ENCODE results near the gene KRT6B.
"Not testable (repeated sequence)": the region's sequence is repeated elsewhere in the genome, so short reads cannot be mapped to it uniquely, and the experiment has no call there.

KRT6B gene

GRCh38 chr12:52448228-52448627 lies 3.7 kb downstream of the KRT6B start:
- no peaks in the 10 kb centered on the region for H3F3A ChIP-seq (ENCODE audit: insufficient read depth, low read length)
- H3K9me3 ChIP-seq (replicated peaks; ENCODE audit: insufficient read depth, low read length) = no peaks in the 10 kb centered on the region
- no peaks in the 10 kb centered on the region for H3K79me2 ChIP-seq (ENCODE audit: low read length)
- no peaks in the 10 kb centered on the region for H3K36me3 ChIP-seq (replicated peaks; ENCODE audit: insufficient read depth, low read length)
- H3K27me3 ChIP-seq (replicated peaks; ENCODE audit: insufficient read depth, low read length) = no peaks in the 10 kb centered on the region; the same call in 1 of the 2 replicates
- DNase-seq = peak; percentile 16
- no peaks in the 10 kb centered on the region for H3K4me1 ChIP-seq (ENCODE audit: low read length)
- H3K4me2 ChIP-seq (ENCODE audit: low read depth, low read length) = no peak overlapping the region
- H2AFZ ChIP-seq (ENCODE audit: low read length) = no peak overlapping the region
- no peak overlapping the region for H3K4me3 ChIP-seq (ENCODE audit: low read length)
- no peaks in the 10 kb centered on the region for H3K9me2 ChIP-seq (replicated peaks; ENCODE audit: insufficient read depth, low read length)
- no peak overlapping the region for H3K9ac ChIP-seq (ENCODE audit: low read length)
- no peak overlapping the region for H3K27ac ChIP-seq (ENCODE audit: low read length)
- TF ChIP-seq EZH2 (optimal IDR thresholded peaks at IDR 0.05; ENCODE audit: low read depth, low read length) (no peak), CTCF (IDR thresholded peaks at IDR 0.05; ENCODE audit: low read length) (no peak), EZH2phosphoT487 (IDR thresholded peaks at IDR 0.05; ENCODE audit: low read length) (no peak)
- no peaks in the 10 kb centered on the region for H4K20me1 ChIP-seq (ENCODE audit: insufficient read depth, low read length)

- not testable (repeated sequence) for H3K4me2 ChIP-seq (ENCODE audit: low read depth, low read length); H3K4me1 ChIP-seq (ENCODE audit: low read length); H3K36me3 ChIP-seq (replicated peaks; ENCODE audit: insufficient read depth, low read length); H2AFZ ChIP-seq (ENCODE audit: low read length); H3F3A ChIP-seq (ENCODE audit: insufficient read depth, low read length); H3K9me3 ChIP-seq (replicated peaks; ENCODE audit: insufficient read depth, low read length); H3K27me3 ChIP-seq (replicated peaks; ENCODE audit: insufficient read depth, low read length); H3K79me2 ChIP-seq (ENCODE audit: low read length); DNase-seq; H3K9ac ChIP-seq (ENCODE audit: low read length); H3K27ac ChIP-seq (ENCODE audit: low read length); H3K9me2 ChIP-seq (replicated peaks; ENCODE audit: insufficient read depth, low read length); H4K20me1 ChIP-seq (ENCODE audit: insufficient read depth, low read length); H3K4me3 ChIP-seq (ENCODE audit: low read length)
These were observed 4.8 kb downstream of the KRT6B start for GRCh38 chr12:52447196-52447595.

GRCh38 chr12:52446367-52447045 lies 5.4 kb downstream of the KRT6B start:
- Histone ChIP-seq H3K27ac (ENCODE audit: low read length) (no peak overlapping the region), H2AFZ (ENCODE audit: low read length) (no peak overlapping the region)

More at GRCh38 chr12:52446367-52447045, 5.4 kb downstream of the KRT6B start:
- no peak overlapping the region for H3K4me3 ChIP-seq (ENCODE audit: low read length)
- H3K4me1 ChIP-seq (ENCODE audit: low read length) = no peaks in the 10 kb centered on the region
- H3K79me2 ChIP-seq (ENCODE audit: low read length) = no peaks in the 10 kb centered on the region
- H3K9me2 ChIP-seq (replicated peaks; ENCODE audit: insufficient read depth, low read length) = no peaks in the 10 kb centered on the region
- H3K9me3 ChIP-seq (replicated peaks; ENCODE audit: insufficient read depth, low read length) = no peaks in the 10 kb centered on the region
- H4K20me1 ChIP-seq (ENCODE audit: insufficient read depth, low read length) = no peaks in the 10 kb centered on the region
- TF ChIP-seq CTCF (IDR thresholded peaks at IDR 0.05; ENCODE audit: low read length) = no peak
- TF ChIP-seq EZH2 (optimal IDR thresholded peaks at IDR 0.05; ENCODE audit: low read depth, low read length) = no peak
- TF ChIP-seq EZH2phosphoT487 (IDR thresholded peaks at IDR 0.05; ENCODE audit: low read length) = no peak
- H3K9ac ChIP-seq (ENCODE audit: low read length) = no peak overlapping the region
- DNase-seq = no peak
- H3F3A ChIP-seq (ENCODE audit: insufficient read depth, low read length) = no peaks in the 10 kb centered on the region
- H3K27me3 ChIP-seq (replicated peaks; ENCODE audit: insufficient read depth, low read length) = peaks cover 12% of the 10 kb centered on the region; the same call in 1 of the 2 replicates
- no peak overlapping the region for H3K4me2 ChIP-seq (ENCODE audit: low read depth, low read length)
- H3K36me3 ChIP-seq (replicated peaks; ENCODE audit: insufficient read depth, low read length) = no peaks in the 10 kb centered on the region

Measured in MM.1S (cell line).